Nephron (organoid): ENCODE measurements around the gene TTC34.
"Not testable (repeated sequence)": the region's sequence is repeated elsewhere in the genome, so short reads cannot be mapped to it uniquely, and the experiment has no call there.

Experiments used
- H3K27ac Mint-ChIP-seq, 3 experiments: 2 replicates each; pipeline ENCODE4 v1.8.0; 2020; ENCODE audit warnings: mixed read lengths in 3 of 3, mild to moderate bottlenecking in 2 of 3, moderate library complexity in 1 of 3
- H3K27me3 Mint-ChIP-seq: 2 replicates; pipeline ENCODE4 v1.8.0; 2021; ENCODE audit warnings: low read depth, mild to moderate bottlenecking, moderate library complexity, mixed read lengths
- H3K36me3 Mint-ChIP-seq: 2 replicates; pipeline ENCODE4 v1.8.0; 2020; ENCODE audit warnings: low read depth, mixed read lengths
- H3K4me1 Mint-ChIP-seq: 2 replicates; pipeline ENCODE4 v1.8.0; 2020; ENCODE audit warnings: mixed read lengths
- H3K4me3 Mint-ChIP-seq, 3 experiments: 2 replicates each; pipeline ENCODE4 v1.8.0; 2020; ENCODE audit warnings: mild to moderate bottlenecking in 3 of 3, mixed read lengths in 3 of 3, moderate library complexity in 2 of 3
- H3K9me3 Mint-ChIP-seq: 2 replicates; pipeline ENCODE4 v1.8.0; 2020; ENCODE audit warnings: mixed read lengths
- TF ChIP-seq, protein P1 (sequence below), 3 experiments: fragments of 200-600 bp; sonication (generic); IDR thresholded peaks; one replicate each; pipeline ENCODE4 v1.5.0; 2021; ENCODE audit warnings: antibody characterized with exemption in 3 of 3; ENCODE audit not compliant: unreplicated experiment in 3 of 3

Gene TTC34

DNA sequence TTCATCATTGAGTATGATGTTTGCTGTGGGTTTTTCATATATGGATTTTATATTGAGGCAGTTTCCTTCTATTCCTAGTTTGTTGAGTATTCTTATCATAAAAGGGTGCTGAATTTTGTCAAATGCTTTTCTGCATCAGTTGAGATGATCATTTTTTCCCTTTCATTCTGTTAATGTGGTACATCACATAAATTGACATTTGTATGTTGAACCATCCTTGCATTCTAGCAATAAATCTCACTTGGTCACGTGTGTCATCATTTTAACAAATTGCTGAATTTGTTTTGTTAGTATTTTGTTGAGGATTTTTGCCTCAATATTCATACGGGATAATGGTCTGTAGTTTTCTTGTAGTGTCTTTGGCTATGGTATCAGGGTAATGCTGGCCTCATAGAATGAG, 19.9 kb downstream of the TTC34 start:
- peaks cover 33% of the 10 kb centered on the region for H3K9me3 Mint-ChIP-seq
- TF ChIP-seq, protein P1, sequence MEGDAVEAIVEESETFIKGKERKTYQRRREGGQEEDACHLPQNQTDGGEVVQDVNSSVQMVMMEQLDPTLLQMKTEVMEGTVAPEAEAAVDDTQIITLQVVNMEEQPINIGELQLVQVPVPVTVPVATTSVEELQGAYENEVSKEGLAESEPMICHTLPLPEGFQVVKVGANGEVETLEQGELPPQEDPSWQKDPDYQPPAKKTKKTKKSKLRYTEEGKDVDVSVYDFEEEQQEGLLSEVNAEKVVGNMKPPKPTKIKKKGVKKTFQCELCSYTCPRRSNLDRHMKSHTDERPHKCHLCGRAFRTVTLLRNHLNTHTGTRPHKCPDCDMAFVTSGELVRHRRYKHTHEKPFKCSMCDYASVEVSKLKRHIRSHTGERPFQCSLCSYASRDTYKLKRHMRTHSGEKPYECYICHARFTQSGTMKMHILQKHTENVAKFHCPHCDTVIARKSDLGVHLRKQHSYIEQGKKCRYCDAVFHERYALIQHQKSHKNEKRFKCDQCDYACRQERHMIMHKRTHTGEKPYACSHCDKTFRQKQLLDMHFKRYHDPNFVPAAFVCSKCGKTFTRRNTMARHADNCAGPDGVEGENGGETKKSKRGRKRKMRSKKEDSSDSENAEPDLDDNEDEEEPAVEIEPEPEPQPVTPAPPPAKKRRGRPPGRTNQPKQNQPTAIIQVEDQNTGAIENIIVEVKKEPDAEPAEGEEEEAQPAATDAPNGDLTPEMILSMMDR (IDR thresholded peaks at IDR 0.05; ENCODE audit: unreplicated experiment in 3 of 3) = no peak
- peaks cover 5% of the 10 kb centered on the region for H3K27me3 Mint-ChIP-seq
- no peak overlapping the region for H3K27ac Mint-ChIP-seq
- no peak overlapping the region for H3K4me3 Mint-ChIP-seq
- no peaks in the 10 kb centered on the region for H3K4me1 Mint-ChIP-seq
- H3K36me3 Mint-ChIP-seq = no peaks in the 10 kb centered on the region

DNA sequence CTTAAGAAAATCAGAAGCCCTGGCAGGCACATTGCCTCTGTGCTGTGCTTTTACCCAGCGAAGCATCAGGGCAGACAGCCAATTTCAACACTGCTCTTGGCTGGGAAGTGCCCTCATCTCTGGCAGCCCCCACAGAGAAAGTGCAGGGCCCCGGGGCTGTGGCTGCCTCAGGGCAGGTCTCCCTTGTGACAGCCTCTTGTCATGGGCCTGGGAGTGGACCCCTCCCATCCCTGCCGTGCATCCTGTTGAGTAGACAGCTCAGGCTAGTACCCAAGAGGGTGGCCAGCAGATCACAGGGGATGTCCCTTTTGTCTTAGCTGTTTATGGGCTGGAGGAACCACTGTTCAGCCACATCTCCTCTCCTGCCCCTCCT, 23.3 kb downstream of the TTC34 start:
- no peaks in the 10 kb centered on the region for H3K36me3 Mint-ChIP-seq

DNA sequence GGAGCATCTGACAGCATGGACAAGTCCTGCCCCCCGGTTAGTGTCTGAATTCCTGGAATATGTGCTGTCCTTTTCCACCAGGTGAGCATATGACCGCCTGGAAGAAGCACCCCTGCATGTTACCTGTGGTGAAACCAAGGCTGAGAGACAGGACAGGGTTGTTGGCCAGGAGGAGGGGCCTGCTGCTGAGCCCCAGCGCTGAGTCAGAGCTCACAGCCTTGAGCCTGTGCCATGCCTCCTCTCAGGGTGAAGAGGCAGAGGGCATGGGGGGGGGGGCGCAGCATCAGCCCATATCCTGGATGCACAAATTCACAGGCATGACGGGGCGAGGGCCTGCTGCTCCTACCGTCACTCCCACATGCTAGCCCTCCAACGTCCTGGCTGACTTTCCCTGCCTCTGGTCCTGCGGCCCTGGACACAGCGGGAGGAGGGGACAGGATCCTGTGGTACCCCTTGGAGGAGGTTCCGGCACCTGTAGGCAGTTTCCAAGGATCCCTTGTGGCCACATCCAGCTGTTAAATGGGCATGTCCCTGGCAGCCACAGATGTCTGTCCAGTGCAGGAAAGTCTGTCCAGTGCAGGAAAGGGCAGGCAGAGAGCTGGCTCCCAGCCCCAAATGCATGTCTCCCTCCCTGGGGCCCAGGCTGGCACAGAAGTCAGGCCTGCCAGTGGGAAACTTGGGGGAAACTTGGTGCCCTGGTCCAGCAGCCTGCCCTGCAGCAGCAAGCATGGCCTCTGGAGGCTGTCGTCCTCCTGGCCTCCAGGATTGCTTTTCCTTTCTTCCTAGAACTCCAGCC, 23.9 kb downstream of the TTC34 start:
- Mint-ChIP-seq H3K4me1 (no peaks in the 10 kb centered on the region), H3K36me3 (no peaks in the 10 kb centered on the region), H3K4me3 (no peak overlapping the region), H3K9me3 (peaks cover 20% of the 10 kb centered on the region), H3K27ac (no peak overlapping the region), H3K27me3 (peaks cover 9% of the 10 kb centered on the region)
- TF ChIP-seq, protein P1 (IDR thresholded peaks at IDR 0.05; ENCODE audit: unreplicated experiment in 3 of 3) = no peak

More for the DNA sequence above, 23.3 kb downstream of the TTC34 start:
- no peaks in the 10 kb centered on the region for H3K4me1 Mint-ChIP-seq
- H3K27me3 Mint-ChIP-seq = peaks cover 9% of the 10 kb centered on the region
- peaks cover 22% of the 10 kb centered on the region for H3K9me3 Mint-ChIP-seq
- TF ChIP-seq, protein P1 (IDR thresholded peaks at IDR 0.05; ENCODE audit: unreplicated experiment in 3 of 3) = no peak
- no peak overlapping the region for H3K27ac Mint-ChIP-seq
- no peak overlapping the region for H3K4me3 Mint-ChIP-seq

DNA sequence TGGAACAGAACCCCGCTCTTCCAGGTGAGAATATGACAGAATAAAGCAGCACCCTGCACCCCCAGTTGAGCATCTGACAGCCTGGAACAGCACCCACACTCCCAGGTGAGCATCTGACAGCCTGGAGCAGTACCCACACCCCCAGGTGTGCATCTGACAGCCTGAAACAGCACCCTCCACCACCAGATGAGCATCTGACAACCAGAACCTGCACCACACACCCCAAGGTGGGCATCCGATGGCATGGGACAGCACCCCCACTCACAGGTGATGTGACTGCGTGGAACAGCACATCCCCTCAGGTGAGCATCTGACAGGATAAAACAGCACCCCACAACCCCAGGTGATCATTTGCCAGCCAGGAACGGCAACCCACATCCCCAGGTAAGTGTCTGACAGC, 26.2 kb downstream of the TTC34 start:
- not testable (repeated sequence) for H3K9me3 Mint-ChIP-seq, H3K36me3 Mint-ChIP-seq, H3K27me3 Mint-ChIP-seq, H3K4me3 Mint-ChIP-seq, H3K4me1 Mint-ChIP-seq, H3K27ac Mint-ChIP-seq

DNA sequence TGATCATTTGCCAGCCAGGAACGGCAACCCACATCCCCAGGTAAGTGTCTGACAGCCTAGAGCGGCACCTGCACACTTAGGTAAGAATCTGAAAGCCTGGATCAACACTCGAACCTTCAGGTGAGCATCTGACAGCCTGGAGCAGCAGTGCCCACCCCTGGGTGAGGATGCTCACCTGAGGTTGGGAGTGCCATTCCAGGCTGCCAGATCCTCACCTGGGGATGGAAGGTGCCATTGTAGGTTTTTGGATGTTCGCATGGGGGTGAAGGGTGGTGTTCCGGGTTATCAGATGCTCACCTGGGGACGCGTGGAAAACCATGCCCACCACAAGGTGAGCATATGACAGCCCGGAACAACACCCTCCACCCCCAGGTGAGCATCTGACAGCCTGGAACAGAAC, 33.4 kb downstream of the TTC34 start:
- not testable (repeated sequence) for H3K27ac Mint-ChIP-seq, H3K27me3 Mint-ChIP-seq, H3K36me3 Mint-ChIP-seq, H3K4me1 Mint-ChIP-seq, H3K9me3 Mint-ChIP-seq, H3K4me3 Mint-ChIP-seq

DNA sequence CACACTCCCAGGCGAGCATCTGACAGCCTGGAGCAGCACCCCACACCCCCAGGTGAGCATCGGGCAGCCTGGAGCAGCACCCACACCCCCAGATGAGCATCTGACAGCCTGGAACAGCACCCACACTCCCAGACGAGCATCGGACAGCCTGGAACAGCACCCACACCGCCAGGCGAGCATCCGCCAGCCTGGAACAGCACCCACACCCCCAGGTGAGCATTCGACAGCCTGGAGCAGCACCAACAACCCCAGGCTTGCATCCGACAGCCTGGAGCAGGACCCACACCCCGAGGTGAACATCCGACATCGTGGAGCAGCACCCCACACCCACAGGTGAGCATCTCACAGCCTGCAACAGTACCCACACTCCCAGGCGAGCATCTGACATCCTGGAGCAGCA, 42.1 kb downstream of the TTC34 start:
- H3K4me1 Mint-ChIP-seq, H3K27ac Mint-ChIP-seq, H3K36me3 Mint-ChIP-seq, H3K9me3 Mint-ChIP-seq, H3K27me3 Mint-ChIP-seq, H3K4me3 Mint-ChIP-seq: not testable (repeated sequence)

DNA sequence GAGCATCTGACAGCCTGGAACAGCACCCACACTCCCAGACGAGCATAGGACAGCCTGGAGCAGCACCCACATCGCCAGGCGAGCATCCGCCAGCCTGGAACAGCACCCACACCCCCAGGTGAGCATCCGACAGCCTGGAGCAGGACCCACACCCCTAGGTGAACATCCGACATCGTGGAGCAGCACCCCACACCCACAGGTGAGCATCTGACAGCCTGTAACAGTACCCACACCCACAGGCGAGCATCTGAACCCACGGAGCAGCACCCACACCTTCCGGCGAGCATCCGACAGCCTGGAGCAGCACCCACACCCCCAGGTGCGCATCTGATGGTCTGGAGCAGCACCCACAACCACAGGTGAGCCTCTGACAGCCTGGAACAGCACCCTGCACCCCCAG, 44.0 kb downstream of the TTC34 start:
- not testable (repeated sequence) for H3K4me3 Mint-ChIP-seq, H3K36me3 Mint-ChIP-seq, H3K27me3 Mint-ChIP-seq, H3K9me3 Mint-ChIP-seq, H3K27ac Mint-ChIP-seq, H3K4me1 Mint-ChIP-seq

DNA sequence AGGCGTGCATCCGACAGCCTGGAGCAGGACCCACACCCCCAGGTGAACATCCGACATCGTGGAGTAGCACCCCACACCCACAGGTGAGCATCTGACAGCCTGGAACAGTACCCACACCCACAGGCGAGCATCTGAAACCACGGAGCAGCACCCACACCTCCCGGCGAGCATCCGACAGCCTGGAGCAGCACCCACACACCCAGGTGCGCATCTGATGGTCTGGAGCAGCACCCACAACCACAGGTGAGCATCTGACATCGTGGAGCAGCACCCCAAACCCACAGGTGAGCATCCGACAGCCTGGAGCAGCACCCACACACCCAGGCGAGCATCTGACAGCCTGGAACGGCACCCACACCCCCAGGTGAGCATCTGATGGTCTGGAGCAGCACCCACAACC, 46.1 kb downstream of the TTC34 start:
- H3K27me3 Mint-ChIP-seq, H3K4me1 Mint-ChIP-seq, H3K9me3 Mint-ChIP-seq, H3K4me3 Mint-ChIP-seq, H3K36me3 Mint-ChIP-seq, H3K27ac Mint-ChIP-seq: not testable (repeated sequence)

DNA sequence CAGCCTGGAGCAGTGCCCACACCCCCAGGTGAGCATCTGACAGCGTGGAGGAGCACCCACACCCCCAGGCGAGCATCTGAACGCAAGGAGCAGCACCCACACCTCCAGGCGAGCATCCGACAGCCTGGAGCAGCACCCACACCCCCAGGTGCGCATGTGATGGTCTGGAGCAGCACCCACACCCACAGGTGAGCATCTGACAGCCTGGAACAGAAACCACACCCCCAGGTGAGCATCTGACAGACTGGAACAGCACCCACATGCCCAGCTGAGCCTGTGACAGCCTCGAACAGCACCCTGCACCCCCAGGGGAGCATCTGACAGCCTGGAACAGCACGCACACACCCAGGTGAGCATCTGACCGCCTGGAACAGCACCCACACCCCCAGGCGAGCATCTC, 46.9 kb downstream of the TTC34 start:
- H3K27ac Mint-ChIP-seq, H3K4me3 Mint-ChIP-seq, H3K9me3 Mint-ChIP-seq, H3K27me3 Mint-ChIP-seq, H3K4me1 Mint-ChIP-seq, H3K36me3 Mint-ChIP-seq: not testable (repeated sequence)

DNA sequence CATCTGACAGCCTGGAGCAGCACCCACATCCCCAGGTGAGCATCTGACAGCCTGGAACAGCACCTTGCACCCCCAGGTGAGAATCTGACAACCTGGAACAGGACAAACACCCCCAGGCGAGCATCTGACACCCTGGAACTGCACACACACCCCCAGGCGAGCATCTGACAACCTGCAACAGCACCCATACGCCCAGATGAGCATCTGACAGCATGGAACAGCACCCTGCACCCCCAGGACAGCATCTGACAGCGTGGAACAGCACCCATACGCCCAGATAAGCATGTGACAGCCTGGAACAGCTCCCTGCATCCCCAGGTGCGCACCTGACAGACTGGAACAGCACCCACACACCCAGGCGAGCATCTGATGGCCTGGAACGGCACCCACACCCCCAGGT, 49.0 kb downstream of the TTC34 start:
- H3K27ac Mint-ChIP-seq, H3K27me3 Mint-ChIP-seq, H3K4me3 Mint-ChIP-seq, H3K36me3 Mint-ChIP-seq, H3K9me3 Mint-ChIP-seq, H3K4me1 Mint-ChIP-seq: not testable (repeated sequence)

DNA sequence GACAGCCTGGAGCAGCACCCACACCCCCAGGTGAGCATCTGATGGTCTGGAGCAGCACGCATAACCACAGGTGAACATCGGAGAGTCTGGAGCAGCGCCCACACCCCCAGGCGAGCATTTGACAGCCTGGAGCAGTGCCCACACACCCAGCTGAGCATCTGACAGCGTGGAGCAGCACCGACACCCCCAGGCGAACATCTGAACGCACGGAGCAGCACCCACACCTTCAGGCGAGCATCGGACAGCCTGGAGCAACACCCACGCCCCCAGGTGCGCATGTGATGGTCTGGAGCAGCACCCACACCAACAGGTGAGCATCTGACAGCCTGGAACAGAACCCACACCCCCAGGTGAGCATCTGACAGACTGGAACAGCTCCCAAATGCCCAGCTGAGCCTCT, 49.6 kb downstream of the TTC34 start:
- H3K4me1 Mint-ChIP-seq, H3K4me3 Mint-ChIP-seq, H3K27ac Mint-ChIP-seq, H3K9me3 Mint-ChIP-seq, H3K27me3 Mint-ChIP-seq, H3K36me3 Mint-ChIP-seq: not testable (repeated sequence)

DNA sequence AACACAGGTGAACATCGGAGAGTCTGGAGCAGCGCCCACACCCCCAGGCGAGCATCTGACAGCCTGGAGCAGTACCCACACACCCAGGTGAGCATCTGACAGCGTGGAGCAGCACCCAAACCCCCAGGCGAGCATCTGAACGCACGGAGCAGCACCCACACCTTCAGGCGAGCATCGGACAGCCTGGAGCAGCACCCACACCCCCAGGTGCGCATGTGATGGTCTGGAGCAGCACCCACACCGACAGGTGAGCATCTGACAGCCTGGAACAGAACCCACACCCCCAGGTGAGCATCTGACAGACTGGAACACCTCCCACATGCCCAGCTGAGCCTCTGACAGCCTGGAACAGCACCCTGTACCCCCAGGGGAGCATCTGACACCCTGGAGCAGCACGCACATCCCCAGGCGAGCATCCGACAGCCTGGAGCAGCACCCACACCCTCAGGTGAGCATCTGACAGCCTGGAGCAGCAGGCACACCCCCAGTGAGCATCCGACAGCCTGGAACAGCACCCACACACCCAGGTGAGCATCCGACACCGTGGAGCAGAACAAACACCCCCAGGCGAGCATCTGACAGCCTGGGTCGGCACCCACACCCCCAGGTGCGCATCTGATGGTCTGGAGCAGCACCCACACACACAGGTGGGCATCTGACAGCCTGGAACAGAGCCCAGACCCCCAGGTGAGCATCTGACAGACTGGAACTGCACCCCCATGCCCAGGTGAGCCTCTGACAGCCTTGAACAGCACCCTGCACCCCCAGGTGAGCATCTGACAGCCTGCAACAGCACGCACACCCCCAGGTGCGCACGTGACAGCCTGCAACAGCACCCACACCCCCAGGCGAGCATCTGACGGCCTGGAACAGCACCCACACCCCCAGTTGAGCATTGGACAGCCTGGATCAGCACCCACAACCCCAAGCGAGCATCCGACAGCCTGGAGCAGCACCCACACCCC, 50.4 kb downstream of the TTC34 start:
- H3K4me3 Mint-ChIP-seq, H3K9me3 Mint-ChIP-seq, H3K27me3 Mint-ChIP-seq, H3K4me1 Mint-ChIP-seq, H3K27ac Mint-ChIP-seq, H3K36me3 Mint-ChIP-seq: not testable (repeated sequence)
